Mesothelial cell of epicardium (in vitro differentiated cells): ENCODE data around the gene GABARAPL1. TPM values are rescaled to one million over a fixed set of nuclear protein-coding genes. Genes with fewer than 3 reads are reported as not detected.
"Not testable (repeated sequence)": the region's sequence is repeated elsewhere in the genome, so short reads cannot be mapped to it uniquely, and the experiment has no call there.

ENCODE experiments used
- DNase-seq, 2 experiments: peaks; one replicate each; pipeline ENCODE4 v3.0.0; 2021; ENCODE audit warnings: low spot score in 2 of 2; ENCODE audit not compliant: unreplicated experiment in 2 of 2
- H3K27ac Mint-ChIP-seq: 2 replicates; pipeline ENCODE4 v1.8.0; 2021; ENCODE audit warnings: mixed read lengths
- H3K27me3 Mint-ChIP-seq: 2 replicates; pipeline ENCODE4 v1.8.0; 2021; ENCODE audit warnings: low read depth, mixed read lengths
- H3K36me3 Mint-ChIP-seq: 2 replicates; pipeline ENCODE4 v1.8.0; 2021; ENCODE audit warnings: mixed read lengths
- H3K4me1 Mint-ChIP-seq: 2 replicates; pipeline ENCODE4 v1.8.0; 2021; ENCODE audit warnings: mixed read lengths
- H3K4me3 Mint-ChIP-seq: 2 replicates; pipeline ENCODE4 v1.8.0; 2021; ENCODE audit warnings: mild to moderate bottlenecking, moderate library complexity, mixed read lengths
- H3K9me3 Mint-ChIP-seq: 2 replicates; pipeline ENCODE4 v1.8.0; 2021; ENCODE audit warnings: mixed read lengths
- total RNA-seq: library from RNA; stranded (reverse); gene quantifications from 3 replicates; pipeline ENCODE4 v1.2.1, GENCODE V29; 2021
- TF ChIP-seq, protein P1 (sequence below): fragments of 200-600 bp; sonication (generic); IDR thresholded peaks from one replicate; pipeline ENCODE4 v1.5.0; 2021; ENCODE audit warnings: antibody characterized with exemption; ENCODE audit not compliant: unreplicated experiment

GABARAPL1 gene
- total RNA-seq, 1 donor from 2014 or later: 100 TPM

DNA sequence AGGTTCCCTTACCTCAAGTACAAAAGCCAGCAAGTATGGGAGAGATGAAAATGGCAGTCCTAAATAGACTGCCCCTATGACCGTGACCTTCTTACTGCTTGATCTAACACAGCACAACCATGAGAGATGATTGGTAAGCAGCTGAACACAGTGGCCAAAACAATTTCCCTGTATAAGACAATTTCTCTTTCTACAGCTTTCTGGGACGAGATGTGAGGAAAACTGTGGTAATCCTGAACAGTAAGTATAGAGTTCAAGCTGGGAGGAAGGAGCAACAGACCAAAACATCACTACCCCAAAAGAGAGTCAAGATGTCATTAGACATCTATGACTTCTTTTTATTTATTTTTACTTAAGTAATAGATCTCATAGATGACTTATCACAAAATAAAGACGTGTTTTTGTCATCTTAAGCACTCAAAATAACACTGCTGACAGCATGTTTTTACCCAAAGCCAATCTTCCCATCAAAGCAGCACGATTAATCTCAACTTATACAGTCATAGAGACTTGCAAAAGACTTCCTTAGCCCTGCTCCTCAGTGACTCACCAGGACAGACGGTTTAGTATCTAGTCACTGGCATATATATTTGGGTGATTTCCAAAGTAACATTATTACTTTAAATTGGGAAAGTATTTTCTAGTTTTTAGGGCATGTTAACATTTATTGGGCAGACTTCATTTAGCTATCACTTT is 30.2 kb upstream of the GABARAPL1 start:
- no peak for DNase-seq
- no peaks in the 10 kb centered on the region for H3K36me3 Mint-ChIP-seq
- no peaks in the 10 kb centered on the region for H3K27me3 Mint-ChIP-seq
- H3K4me3 Mint-ChIP-seq: no peak overlapping the region
- TF ChIP-seq, protein P1, sequence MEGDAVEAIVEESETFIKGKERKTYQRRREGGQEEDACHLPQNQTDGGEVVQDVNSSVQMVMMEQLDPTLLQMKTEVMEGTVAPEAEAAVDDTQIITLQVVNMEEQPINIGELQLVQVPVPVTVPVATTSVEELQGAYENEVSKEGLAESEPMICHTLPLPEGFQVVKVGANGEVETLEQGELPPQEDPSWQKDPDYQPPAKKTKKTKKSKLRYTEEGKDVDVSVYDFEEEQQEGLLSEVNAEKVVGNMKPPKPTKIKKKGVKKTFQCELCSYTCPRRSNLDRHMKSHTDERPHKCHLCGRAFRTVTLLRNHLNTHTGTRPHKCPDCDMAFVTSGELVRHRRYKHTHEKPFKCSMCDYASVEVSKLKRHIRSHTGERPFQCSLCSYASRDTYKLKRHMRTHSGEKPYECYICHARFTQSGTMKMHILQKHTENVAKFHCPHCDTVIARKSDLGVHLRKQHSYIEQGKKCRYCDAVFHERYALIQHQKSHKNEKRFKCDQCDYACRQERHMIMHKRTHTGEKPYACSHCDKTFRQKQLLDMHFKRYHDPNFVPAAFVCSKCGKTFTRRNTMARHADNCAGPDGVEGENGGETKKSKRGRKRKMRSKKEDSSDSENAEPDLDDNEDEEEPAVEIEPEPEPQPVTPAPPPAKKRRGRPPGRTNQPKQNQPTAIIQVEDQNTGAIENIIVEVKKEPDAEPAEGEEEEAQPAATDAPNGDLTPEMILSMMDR: no peak
- H3K4me1 Mint-ChIP-seq: peaks cover 47% of the 10 kb centered on the region
- H3K27ac Mint-ChIP-seq: peak overlapping the region; percentile 11
- H3K9me3 Mint-ChIP-seq: no peaks in the 10 kb centered on the region

DNA sequence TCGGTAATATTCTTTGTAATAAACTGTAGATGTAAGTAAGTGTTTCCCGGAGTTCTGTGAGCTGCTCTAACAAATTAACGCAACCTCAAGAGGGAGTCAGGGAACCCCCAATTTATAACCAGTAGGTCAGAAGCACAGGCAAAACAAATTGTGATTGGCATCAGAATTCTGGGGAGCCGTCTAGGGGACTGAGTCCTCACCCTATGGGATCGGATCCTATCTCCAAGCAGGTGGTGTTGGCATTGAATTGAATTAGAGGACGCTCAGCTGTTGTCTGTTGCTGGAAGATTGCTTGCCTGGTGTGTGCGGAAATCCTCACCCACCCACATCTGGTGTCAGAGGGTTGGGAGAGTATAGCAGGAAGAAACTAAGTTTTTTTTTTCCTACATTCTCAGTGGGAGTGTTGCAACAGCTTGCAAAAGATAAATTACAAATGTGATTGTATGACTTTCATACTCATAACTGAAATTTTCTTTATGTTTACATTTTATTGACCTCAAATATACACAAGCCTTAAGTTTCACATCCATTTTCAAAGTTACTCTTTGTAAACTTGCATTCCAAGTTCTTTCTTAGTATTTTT is 28.3 kb upstream of the GABARAPL1 start:
- Mint-ChIP-seq H3K4me3 (no peak overlapping the region), H3K4me1 (peaks cover 38% of the 10 kb centered on the region), H3K36me3 (no peaks in the 10 kb centered on the region), H3K27me3 (no peaks in the 10 kb centered on the region), H3K27ac (peak overlapping the region; percentile 80), H3K9me3 (no peaks in the 10 kb centered on the region)
- TF ChIP-seq, protein P1: no peak
- DNase-seq: no peak

DNA sequence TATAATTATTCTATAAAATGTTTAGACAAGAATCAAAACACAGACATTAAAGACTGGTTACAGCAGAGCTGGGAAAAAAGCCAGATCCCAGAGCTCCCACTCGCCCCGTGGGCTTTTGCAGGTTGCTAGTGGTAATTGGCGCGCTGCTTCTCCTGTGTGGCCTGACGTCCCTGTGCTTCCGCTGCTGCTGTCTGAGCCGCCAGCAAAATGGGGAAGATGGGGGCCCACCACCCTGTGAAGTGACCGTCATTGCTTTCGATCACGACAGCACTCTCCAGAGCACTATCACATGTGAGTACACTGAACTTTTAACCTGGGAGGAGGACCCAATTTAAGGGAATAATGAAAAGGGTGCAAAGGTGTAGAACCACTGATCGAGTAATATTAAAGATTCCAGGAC is 26.4 kb upstream of the GABARAPL1 start:
- no peaks in the 10 kb centered on the region for H3K36me3 Mint-ChIP-seq
- peak overlapping the region; percentile 71 for H3K27ac Mint-ChIP-seq
- no peak for DNase-seq
- TF ChIP-seq, protein P1: no peak
- peaks cover 43% of the 10 kb centered on the region for H3K4me1 Mint-ChIP-seq
- no peaks in the 10 kb centered on the region for H3K9me3 Mint-ChIP-seq
- no peaks in the 10 kb centered on the region for H3K27me3 Mint-ChIP-seq
- no peak overlapping the region for H3K4me3 Mint-ChIP-seq

DNA sequence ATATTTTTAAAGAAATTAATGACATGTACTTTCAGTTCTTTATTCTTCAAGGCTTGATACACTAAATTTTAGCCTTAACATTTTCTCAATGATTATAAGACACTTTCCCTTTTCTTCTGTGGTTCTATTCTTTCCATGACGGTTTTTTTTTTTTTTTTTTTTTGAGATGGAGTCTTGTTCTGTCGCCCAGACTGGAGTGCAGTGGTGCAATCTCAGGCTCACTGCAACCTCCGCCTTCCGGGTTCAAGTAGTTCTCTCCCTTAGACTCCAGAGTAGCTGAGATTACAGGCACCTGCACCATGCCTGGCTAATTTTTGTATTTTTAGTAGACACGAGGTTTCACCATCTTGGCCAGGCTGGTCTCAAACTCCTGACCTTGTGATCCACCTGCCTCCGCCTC is 25.7 kb upstream of the GABARAPL1 start:
- not testable (repeated sequence) for H3K27ac Mint-ChIP-seq, H3K9me3 Mint-ChIP-seq, H3K27me3 Mint-ChIP-seq, H3K4me3 Mint-ChIP-seq, H3K36me3 Mint-ChIP-seq, DNase-seq
- H3K4me1 Mint-ChIP-seq: peaks cover 47% of the 10 kb centered on the region

DNA sequence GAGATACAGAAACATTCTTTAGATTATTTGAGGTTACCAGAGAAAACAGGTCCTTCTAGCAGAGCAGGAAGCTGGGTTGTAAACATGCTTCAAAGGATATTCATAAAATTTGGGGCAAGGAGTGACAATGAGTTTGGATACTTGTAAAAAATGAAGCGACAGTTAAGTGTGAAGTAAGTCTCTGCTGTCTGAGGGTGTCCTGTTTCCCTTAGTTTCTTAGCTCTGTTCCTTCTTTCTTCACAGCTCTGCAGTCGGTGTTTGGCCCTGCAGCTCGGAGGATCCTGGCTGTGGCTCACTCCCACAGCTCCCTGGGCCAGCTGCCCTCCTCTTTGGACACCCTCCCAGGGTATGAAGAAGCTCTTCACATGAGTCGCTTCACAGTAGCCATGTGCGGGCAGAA is 23.0 kb upstream of the GABARAPL1 start:
- Mint-ChIP-seq H3K9me3 (no peaks in the 10 kb centered on the region), H3K4me3 (no peak overlapping the region), H3K4me1 (peaks cover 33% of the 10 kb centered on the region), H3K36me3 (no peaks in the 10 kb centered on the region), H3K27me3 (no peaks in the 10 kb centered on the region), H3K27ac (peak overlapping the region; percentile 83)
- TF ChIP-seq, protein P1: no peak
- DNase-seq: no peak

DNA sequence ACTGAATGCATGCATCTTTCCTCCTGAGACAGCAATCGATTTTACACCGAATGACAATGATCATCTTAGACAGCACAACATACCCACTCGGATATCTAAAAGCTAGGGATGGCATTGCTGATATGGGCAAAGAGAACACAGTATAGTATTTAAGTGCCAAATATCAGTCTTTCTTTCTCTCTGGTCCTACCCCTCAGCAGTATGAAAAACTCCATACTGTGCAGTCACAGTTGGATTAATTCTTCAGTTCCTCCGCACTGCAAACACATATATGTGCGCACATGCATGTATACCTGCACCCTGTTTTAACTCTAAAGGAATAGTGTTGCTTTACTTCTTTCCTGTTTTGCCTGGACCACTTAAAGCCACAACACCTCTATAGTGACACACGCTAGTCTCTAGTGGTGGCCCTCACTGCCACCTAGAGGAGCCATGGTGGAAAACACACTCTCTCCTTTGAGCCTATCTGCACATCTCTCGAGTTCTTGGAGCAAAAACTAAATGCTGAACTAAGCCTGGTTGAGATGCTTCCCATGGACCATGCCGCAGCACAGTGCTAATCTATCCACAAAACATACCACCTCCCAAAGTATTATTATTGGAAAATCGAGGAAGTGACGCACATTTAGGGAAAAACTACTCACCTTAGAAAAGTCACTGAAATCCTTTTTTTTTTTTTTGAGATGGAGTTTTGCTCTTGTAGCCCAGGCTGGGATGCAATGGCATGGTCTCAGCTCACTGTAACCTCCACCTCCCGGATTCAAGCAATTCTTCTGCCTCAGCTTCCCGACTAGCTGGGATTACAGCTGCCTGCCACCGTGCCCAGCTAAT is 21.9 kb upstream of the GABARAPL1 start:
- Mint-ChIP-seq H3K27me3 (no peaks in the 10 kb centered on the region), H3K36me3 (no peaks in the 10 kb centered on the region), H3K4me1 (peaks cover 30% of the 10 kb centered on the region), H3K9me3 (no peaks in the 10 kb centered on the region), H3K4me3 (no peak overlapping the region), H3K27ac (peak overlapping the region; percentile 22)
- TF ChIP-seq, protein P1: peak; percentile 33
- DNase-seq: no peak
